WTC11 (cell line): ENCODE measurements around the gene CLIP3. TPM values are rescaled to one million over a fixed set of nuclear protein-coding genes. Genes with fewer than 3 reads are reported as not detected.

ENCODE experiments used
- ATAC-seq: fragments of 200-7000 bp; cut with Tn5 transposase; 2 replicates; pipeline ENCODE4 v1.10.0; 2021; ENCODE audit warnings: mild to moderate bottlenecking, moderate library complexity
- CTCF ChIA-PET: fragments of 300-600 bp; sonication (Branson Sonifier 250); formaldehyde crosslinking; loops from one replicate; lab custom pipeline; 2021; ENCODE audit warnings: antibody characterized with exemption; lab: Charles Lee
- POLR2A ChIA-PET: fragments of 350-600 bp; sonication (Branson Sonifier 250); formaldehyde crosslinking; loops from one replicate; lab custom pipeline; 2021; ENCODE audit warnings: antibody characterized with exemption; lab: Charles Lee
- DNase-seq: peaks from one replicate; pipeline ENCODE4 v3.0.0; 2021; ENCODE audit warnings: low spot score
- H3K27ac Mint-ChIP-seq: 2 replicates; pipeline ENCODE4 v1.8.0; 2021; ENCODE audit warnings: mixed read lengths
- H3K27me3 Mint-ChIP-seq: 2 replicates; pipeline ENCODE4 v1.8.0; 2021; ENCODE audit warnings: low read depth, mild to moderate bottlenecking, moderate library complexity, mixed read lengths
- H3K36me3 Mint-ChIP-seq: 2 replicates; pipeline ENCODE4 v1.8.0; 2021; ENCODE audit warnings: mixed read lengths
- H3K4me1 Mint-ChIP-seq: 2 replicates; pipeline ENCODE4 v1.8.0; 2022; ENCODE audit warnings: mixed read lengths
- H3K4me3 Mint-ChIP-seq: 2 replicates; pipeline ENCODE4 v1.8.0; 2021; ENCODE audit warnings: mild to moderate bottlenecking, moderate library complexity, mixed read lengths
- H3K9me3 Mint-ChIP-seq: 2 replicates; pipeline ENCODE4 v1.8.0; 2021; ENCODE audit warnings: mixed read lengths
- ATF2 ChIP-seq: sonication (generic); formaldehyde crosslinking; IDR thresholded peaks from 2 replicates; pipeline ENCODE4 v1.8.1; 2022; ENCODE audit warnings: low read depth, missing genetic modification reagents, borderline replicate concordance
- ERG ChIP-seq: fragments of 250-450 bp; sonication (Bioruptor Pico); IDR thresholded peaks from 2 replicates; pipeline ENCODE4 v1.8.0; 2021; ENCODE audit warnings: mild to moderate bottlenecking
- ESRRA ChIP-seq: sonication (generic); formaldehyde crosslinking; IDR thresholded peaks from 2 replicates; pipeline ENCODE4 v1.8.1; 2022; ENCODE audit warnings: mild to moderate bottlenecking, missing genetic modification reagents, borderline replicate concordance
- FOXJ3 ChIP-seq: sonication (generic); formaldehyde crosslinking; IDR thresholded peaks from 2 replicates; pipeline ENCODE4 v1.9.0; 2021; ENCODE audit warnings: missing genetic modification reagents, mild to moderate bottlenecking, borderline replicate concordance
- FOXP1 ChIP-seq: sonication (generic); formaldehyde crosslinking; IDR thresholded peaks from 2 replicates; pipeline ENCODE4 v1.8.0; 2022; ENCODE audit warnings: missing genetic modification reagents, mild to moderate bottlenecking, moderate library complexity, borderline replicate concordance
- KAT7 ChIP-seq: sonication (generic); formaldehyde crosslinking; IDR thresholded peaks from 2 replicates; pipeline ENCODE4 v1.8.1; 2023; ENCODE audit warnings: missing genetic modification reagents, mild to moderate bottlenecking, borderline replicate concordance
- NR1H2 ChIP-seq: sonication (generic); formaldehyde crosslinking; IDR thresholded peaks from 2 replicates; pipeline ENCODE4 v1.9.0; 2021; ENCODE audit warnings: mild to moderate bottlenecking, moderate library complexity, missing genetic modification reagents
- PREB ChIP-seq: sonication (generic); formaldehyde crosslinking; IDR thresholded peaks from 2 replicates; pipeline ENCODE4 v1.8.1; 2022; ENCODE audit warnings: mild to moderate bottlenecking, missing genetic modification reagents, moderate library complexity, borderline replicate concordance
- TEAD1 ChIP-seq: sonication (generic); formaldehyde crosslinking; IDR thresholded peaks from 2 replicates; pipeline ENCODE4 v1.8.0; 2022; ENCODE audit warnings: mild to moderate bottlenecking, missing genetic modification reagents
- ZBTB21 ChIP-seq: sonication (generic); formaldehyde crosslinking; IDR thresholded peaks from 2 replicates; pipeline ENCODE4 v1.8.1; 2023; ENCODE audit warnings: mild to moderate bottlenecking, missing genetic modification reagents, borderline replicate concordance
- ZNF138 ChIP-seq: sonication (generic); formaldehyde crosslinking; conservative IDR thresholded peaks from 2 replicates; pipeline ENCODE4 v1.8.1; 2022; ENCODE audit warnings: mild to moderate bottlenecking, moderate library complexity, missing genetic modification reagents
- ZNF281 ChIP-seq: sonication (generic); formaldehyde crosslinking; IDR thresholded peaks from 2 replicates; pipeline ENCODE4 v1.8.0; 2023; ENCODE audit warnings: mild to moderate bottlenecking, missing genetic modification reagents
- ZNF423 ChIP-seq: fragments of 250-450 bp; sonication (Bioruptor Pico); IDR thresholded peaks from 2 replicates; pipeline ENCODE4 v2.1.2; 2022; ENCODE audit warnings: mild to moderate bottlenecking, moderate library complexity
- total RNA-seq: library from RNA; stranded (reverse); gene quantifications from 3 replicates; pipeline ENCODE4 v1.2.3, GENCODE V29; 2021
- TF ChIP-seq, protein P1 (sequence below): sonication (generic); formaldehyde crosslinking; conservative IDR thresholded peaks from 2 replicates; pipeline ENCODE4 v1.8.1; 2023; ENCODE audit warnings: mild to moderate bottlenecking, low read depth, missing genetic modification reagents, moderate library complexity
- TF ChIP-seq, protein P2 (sequence below): sonication (generic); formaldehyde crosslinking; IDR thresholded peaks from 2 replicates; pipeline ENCODE4 v1.8.0; 2023; ENCODE audit warnings: missing genetic modification reagents, mild to moderate bottlenecking, borderline replicate concordance

The CLIP3 gene
- total RNA-seq, 1 experiment from 2014 or later: 16.2 TPM

DNA sequence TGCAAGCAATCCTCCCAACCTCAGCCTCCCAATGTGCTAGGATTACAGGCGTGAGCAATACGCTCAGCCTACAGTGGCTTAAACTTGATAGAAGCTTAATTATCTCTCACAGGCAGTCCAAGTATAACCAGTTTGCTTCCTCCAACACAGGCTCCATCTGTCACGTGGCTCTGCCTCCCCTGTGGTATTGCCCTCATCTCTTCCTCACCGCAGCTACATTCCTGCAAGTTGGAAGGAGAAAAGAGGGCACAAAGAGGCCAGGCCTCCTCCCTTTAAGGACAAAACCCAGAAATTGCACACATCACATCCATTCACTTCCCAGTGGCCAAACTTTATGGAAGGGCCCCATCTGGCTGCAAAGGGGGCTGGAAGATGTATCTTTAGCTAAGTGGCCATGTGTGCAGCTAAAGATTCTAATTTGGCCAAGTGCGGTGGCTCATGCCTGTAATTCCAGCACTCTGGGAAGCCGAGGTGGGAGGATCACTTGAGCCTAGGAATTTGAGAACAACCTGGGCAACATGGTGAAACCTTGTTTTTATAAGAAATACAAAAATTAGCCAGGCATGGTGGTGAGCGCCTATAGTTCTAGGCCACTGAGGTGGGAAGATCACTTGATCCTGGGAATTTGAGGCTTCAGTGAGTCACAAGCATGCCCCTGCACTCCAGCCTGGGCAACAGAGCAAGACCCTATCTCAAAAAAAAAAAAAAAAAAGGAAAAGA is 40.8 kb downstream of the CLIP3 start (continued):
- TF ChIP-seq ZNF281 (CRISPR knock-in tag) (no peak), FOXP1 (CRISPR knock-in tag) (no peak), ESRRA (CRISPR knock-in tag) (no peak)

- POLR2A ChIA-PET: no interaction called here
Observed at GRCh38 chr19:35990771-35991730, 41.6 kb downstream of the CLIP3 start.

More at GRCh38 chr19:35990771-35991730, 41.6 kb downstream of the CLIP3 start:
- H3K27ac Mint-ChIP-seq: no peak overlapping the region
- DNase-seq (no peak), ATAC-seq (no peak)
- peaks cover 35% of the 10 kb centered on the region for H3K27me3 Mint-ChIP-seq
- peaks cover 5% of the 10 kb centered on the region; the same call in 1 of the 2 replicates for H3K9me3 Mint-ChIP-seq
- H3K36me3 Mint-ChIP-seq: no peaks in the 10 kb centered on the region
- CTCF ChIA-PET: interaction anchor here (0.7 to 1.2 kb wide), 4 partner anchors 14 to 346 kb away, joined by 3 to 10 read pairs (median 4); no protein-coding TSS in a partner anchor
- TF ChIP-seq ZNF423: no peak
- no peak for TF ChIP-seq TEAD1 (CRISPR knock-in tag)
- TF ChIP-seq, protein P1, sequence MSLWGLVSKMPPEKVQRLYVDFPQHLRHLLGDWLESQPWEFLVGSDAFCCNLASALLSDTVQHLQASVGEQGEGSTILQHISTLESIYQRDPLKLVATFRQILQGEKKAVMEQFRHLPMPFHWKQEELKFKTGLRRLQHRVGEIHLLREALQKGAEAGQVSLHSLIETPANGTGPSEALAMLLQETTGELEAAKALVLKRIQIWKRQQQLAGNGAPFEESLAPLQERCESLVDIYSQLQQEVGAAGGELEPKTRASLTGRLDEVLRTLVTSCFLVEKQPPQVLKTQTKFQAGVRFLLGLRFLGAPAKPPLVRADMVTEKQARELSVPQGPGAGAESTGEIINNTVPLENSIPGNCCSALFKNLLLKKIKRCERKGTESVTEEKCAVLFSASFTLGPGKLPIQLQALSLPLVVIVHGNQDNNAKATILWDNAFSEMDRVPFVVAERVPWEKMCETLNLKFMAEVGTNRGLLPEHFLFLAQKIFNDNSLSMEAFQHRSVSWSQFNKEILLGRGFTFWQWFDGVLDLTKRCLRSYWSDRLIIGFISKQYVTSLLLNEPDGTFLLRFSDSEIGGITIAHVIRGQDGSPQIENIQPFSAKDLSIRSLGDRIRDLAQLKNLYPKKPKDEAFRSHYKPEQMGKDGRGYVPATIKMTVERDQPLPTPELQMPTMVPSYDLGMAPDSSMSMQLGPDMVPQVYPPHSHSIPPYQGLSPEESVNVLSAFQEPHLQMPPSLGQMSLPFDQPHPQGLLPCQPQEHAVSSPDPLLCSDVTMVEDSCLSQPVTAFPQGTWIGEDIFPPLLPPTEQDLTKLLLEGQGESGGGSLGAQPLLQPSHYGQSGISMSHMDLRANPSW (CRISPR knock-in tag): no peak
- TF ChIP-seq NR1H2 (CRISPR knock-in tag): no peak
- no peak for TF ChIP-seq ZBTB21 (CRISPR knock-in tag)
- TF ChIP-seq, protein P2, sequence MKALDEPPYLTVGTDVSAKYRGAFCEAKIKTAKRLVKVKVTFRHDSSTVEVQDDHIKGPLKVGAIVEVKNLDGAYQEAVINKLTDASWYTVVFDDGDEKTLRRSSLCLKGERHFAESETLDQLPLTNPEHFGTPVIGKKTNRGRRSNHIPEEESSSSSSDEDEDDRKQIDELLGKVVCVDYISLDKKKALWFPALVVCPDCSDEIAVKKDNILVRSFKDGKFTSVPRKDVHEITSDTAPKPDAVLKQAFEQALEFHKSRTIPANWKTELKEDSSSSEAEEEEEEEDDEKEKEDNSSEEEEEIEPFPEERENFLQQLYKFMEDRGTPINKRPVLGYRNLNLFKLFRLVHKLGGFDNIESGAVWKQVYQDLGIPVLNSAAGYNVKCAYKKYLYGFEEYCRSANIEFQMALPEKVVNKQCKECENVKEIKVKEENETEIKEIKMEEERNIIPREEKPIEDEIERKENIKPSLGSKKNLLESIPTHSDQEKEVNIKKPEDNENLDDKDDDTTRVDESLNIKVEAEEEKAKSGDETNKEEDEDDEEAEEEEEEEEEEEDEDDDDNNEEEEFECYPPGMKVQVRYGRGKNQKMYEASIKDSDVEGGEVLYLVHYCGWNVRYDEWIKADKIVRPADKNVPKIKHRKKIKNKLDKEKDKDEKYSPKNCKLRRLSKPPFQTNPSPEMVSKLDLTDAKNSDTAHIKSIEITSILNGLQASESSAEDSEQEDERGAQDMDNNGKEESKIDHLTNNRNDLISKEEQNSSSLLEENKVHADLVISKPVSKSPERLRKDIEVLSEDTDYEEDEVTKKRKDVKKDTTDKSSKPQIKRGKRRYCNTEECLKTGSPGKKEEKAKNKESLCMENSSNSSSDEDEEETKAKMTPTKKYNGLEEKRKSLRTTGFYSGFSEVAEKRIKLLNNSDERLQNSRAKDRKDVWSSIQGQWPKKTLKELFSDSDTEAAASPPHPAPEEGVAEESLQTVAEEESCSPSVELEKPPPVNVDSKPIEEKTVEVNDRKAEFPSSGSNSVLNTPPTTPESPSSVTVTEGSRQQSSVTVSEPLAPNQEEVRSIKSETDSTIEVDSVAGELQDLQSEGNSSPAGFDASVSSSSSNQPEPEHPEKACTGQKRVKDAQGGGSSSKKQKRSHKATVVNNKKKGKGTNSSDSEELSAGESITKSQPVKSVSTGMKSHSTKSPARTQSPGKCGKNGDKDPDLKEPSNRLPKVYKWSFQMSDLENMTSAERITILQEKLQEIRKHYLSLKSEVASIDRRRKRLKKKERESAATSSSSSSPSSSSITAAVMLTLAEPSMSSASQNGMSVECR: no peak
- no peak for TF ChIP-seq ZNF138
- TF ChIP-seq ATF2 (CRISPR knock-in tag): no peak
- no peak for TF ChIP-seq ERG (CRISPR knock-in tag)
- TF ChIP-seq FOXJ3 (CRISPR knock-in tag): no peak
- TF ChIP-seq KAT7: no peak
- TF ChIP-seq PREB (CRISPR knock-in tag): no peak
- TF ChIP-seq, all 79 proteins: peak for 0
- H3K4me3 Mint-ChIP-seq: no peak overlapping the region
- H3K4me1 Mint-ChIP-seq: peaks cover 9% of the 10 kb centered on the region
